GM21717 (cell line): Measurements from ENCODE around the gene BACH2.
"Not testable (repeated sequence)": the region's sequence is repeated elsewhere in the genome, so short reads cannot be mapped to it uniquely, and the experiment has no call there.

Experiments
- ATAC-seq: cut with Tn5 transposase; IDR thresholded peaks from one replicate; pipeline ENCODE4 v1.9.1; 2021; ENCODE audit warnings: mild to moderate bottlenecking, moderate library complexity; ENCODE audit not compliant: unreplicated experiment

The BACH2 gene

DNA sequence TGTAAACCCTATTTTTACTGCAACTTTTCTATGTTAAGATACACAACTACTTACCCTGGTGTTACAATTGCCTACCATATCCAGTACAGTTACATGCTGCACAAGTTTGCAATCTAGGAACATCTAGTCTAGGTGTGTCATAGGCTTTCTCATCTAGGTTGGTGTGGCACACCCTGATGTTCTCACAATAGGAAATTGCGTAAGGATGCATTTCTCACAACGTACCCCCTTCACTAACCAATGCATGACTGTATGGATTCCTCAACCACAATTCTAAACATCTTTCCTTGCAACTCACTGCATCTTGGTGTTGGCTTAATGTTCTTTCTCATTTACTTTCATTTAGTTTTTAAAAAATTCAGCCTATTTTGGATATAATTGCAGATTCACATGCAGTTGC, 370.8 kb downstream of the BACH2 start:
- no peak for ATAC-seq

GRCh38 chr6:89924231-89924630, 372.4 kb downstream of the BACH2 start:
- no peak for ATAC-seq

GRCh38 chr6:89921691-89922090, 375.0 kb downstream of the BACH2 start:
- ATAC-seq = no peak

DNA sequence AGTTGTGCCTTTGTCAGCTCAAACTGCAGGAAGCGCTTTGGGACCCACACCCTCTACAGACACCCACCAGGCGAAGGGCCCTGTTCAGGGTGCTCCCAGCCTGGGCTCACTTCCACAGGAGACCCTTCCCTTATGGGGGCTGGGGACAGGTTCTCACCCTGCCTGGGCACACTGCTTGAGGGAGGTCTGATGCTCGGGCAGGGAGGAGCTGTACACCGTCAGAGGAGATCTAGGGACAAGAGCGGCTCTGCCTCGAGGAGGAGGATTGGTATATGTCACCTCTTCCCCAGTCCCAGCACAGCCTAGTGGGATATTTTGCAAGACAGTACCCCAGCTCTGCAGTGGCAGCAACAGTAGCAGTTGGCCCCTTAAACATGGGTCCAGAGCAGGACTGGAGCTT, 375.4 kb downstream of the BACH2 start:
- no peak for ATAC-seq

DNA sequence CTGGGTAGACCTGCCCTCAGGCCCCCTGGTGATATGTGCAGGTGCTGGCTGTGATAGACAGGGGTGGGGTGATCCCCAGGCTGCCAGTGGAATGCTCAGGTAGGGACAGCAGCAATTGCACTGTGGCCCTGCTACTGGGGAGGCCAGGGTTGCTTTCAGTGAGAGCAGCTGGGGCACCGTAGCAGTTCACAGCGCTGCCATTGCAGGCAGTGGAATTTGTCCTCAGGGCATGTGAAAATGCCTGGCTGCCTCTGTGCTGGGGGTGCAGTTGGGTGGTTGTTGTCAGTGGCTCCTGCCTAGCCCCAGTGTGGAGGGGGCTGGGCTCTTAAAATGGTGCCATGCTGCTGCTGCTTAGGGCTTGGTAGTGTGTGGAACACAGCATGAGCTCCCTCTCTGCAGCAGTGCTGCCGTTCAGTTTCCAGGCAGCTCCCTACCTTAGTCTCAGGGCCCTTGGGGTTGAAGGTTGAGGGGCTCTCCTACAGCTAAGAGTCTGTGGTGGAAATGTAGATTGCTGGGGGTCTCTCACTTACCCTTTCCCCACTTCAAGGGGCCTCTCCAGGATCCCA, 378.8 kb downstream of the BACH2 start:
- ATAC-seq = no peak

GRCh38 chr6:89917216-89917615, 379.4 kb downstream of the BACH2 start:
- ATAC-seq = no peak

DNA sequence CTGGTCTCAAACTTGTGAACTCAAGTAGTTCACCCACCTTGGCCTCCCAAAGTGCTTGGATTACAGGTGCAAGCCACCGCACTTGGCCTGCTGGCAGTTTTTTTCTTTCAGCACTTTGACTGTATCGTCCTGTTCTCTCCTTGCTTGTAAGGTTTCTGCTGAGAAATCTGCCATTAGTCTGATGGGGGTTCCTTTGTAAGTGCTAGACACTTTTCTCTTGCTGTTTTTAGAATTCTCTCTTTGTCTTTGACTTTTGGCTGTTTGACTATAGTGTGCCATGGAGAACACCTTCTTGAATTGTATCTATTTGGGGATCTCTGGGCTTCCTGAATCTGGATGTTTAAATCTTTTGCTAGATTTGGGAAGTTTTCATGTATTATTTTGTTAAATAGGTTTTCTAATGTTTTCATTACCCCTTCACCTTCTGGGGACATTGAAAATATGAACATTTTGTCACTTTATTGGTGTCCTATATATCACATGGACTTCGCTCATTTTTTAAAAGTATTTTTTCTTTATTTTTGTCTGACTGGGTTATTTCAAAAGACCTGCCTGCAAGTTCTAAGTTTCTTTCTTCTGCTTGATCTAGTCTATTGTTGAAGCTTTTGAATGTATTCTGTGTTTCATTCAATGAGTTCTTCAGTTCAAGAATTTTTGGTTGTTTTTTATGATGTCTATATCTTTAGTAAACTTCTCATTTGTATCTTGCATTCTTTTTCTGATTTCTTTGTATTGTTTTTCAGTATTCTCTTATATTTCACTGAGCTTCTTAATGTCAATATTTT, 380.3 kb downstream of the BACH2 start:
- no peak for ATAC-seq

DNA sequence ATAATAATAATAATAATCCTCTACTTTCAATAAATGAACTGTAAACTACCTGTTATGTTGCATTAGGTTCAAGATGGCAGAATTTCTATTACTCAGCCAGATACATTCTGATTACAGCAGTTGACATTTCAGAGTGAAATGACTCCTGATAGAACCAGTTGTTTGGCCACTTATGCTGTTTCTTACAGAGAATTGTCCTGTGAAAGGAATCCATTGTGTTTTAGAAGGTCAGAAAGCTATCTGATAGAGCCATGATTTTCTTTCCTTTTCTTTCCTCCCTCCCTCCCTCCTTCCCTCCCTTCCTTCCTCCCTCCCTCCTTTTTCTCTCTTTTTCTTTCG, 385.8 kb downstream of the BACH2 start:
- no peak for ATAC-seq

DNA sequence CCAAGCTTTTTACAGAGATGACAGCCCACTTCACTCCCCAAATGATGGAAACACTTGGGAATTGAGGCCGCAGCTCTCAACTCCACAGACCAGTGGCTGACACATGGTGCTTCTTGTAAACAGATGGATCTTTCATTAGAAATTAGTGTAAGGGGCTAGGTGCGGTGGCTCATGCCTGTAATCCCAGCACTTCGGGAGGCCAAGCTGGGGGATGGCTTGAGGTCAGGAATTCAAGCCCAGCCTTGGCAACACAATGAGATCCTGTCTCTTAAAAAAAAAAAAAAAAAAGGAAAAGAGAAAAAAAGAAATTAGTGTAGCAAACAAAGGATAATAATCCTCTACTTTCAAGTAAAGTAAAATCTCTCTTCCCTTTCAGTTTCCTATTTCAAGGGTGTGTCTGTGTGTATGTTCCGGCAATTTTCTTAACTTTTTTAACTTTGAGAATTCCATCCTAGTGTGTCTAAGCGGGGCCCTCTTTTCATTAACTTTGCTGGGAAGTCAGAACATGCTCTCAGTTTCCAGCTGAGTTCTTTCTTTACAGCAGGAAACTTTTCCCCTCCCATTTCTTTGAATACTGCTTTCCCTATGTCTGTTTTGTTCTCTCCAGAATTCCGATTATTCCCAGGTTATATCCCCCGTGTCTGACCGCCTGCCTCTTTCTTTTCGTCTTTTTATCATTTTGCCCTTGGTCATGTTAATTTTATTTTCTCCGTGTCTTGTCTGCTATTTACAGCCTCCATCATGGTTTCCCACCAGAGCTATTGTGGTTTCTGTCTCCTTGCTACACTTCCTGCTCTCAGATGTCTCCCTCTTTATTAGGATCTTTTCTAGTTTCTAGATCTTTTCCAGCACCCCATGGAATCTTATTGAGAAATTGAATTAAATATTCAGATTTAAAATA, 386.4 kb downstream of the BACH2 start:
- ATAC-seq = not testable (repeated sequence)

DNA sequence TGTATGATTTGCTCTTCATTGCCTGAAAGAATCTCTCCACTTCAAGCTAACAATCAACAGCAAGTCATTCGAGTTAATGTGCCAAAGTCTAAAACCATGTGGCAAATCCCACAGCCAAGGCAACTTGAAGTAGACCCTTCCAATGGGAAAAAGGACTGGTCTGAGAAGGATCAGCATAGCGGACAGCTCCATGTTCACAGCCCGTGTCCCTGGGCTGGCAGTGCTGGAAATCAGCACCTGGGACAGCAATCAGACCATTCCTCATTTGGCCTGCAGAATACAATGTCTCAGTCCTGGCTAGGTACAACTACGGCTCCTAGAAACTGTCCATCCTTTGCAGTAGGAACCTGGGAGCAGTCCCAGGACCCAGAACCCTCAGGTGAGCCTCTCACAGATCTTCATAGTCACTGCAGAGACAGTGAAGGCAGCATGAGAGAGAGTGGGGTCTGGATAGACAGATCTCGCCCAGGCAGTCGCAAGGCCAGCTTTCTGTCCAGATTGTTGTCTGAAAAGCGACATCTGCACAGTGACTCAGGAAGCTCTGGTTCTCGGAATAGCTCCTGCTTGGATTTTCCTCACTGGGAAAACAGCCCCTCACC, 401.3 kb downstream of the BACH2 start:
- no peak for ATAC-seq

- no peak for ATAC-seq
These were observed 402.5 kb downstream of the BACH2 start, which contains the start of gene GJA10 for GRCh38 chr6:89894169-89894568. Gene GJA10 (plus strand): TSS chr6:89894469. CDS start chr6:89894469, 0 bp downstream.

DNA sequence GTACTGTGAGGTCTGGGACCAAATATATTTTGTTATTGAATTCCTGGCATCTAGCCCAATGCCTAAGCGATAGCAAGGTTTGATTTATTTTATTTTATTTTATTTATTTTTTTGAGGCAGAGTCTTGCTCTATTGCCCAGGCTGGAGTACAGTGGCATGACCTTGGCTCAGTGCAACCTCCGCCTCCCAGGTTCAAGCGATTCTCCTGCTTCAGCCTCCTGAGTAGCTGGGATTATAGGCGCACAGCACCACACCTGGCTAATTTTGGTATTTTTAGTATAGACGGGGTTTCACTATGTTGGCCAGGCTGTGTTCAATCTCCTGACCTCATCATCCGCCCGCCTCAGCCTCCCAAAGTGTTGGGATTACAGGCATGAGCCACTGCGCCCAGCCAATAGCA, 404.1 kb downstream of the BACH2 start:
- not testable (repeated sequence) for ATAC-seq

GRCh38 chr6:89890845-89891528, 405.7 kb downstream of the BACH2 start:
- not testable (repeated sequence) for ATAC-seq

DNA sequence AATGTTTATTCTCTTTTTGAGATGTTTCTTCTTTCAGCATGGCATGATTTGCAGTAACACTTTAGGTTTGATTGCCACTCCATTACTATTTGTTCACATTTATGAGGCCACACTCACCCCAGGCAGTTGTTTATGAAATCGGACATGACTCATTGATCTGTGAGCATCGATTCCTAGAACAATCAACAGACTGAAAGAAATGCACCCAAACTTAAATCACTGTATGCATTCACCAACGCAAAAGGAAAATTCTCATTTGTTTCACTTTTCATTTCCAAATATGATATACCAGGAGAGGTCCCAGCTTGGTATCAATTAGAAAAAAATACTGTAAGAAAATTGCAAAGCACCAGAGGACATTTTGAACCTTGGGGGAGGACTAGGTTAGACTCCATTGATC, 407.8 kb downstream of the BACH2 start:
- no peak for ATAC-seq

GRCh38 chr6:89888138-89888514, 408.5 kb downstream of the BACH2 start:
- no peak for ATAC-seq

GRCh38 chr6:89887452-89888137, 409.0 kb downstream of the BACH2 start:
- no peak for ATAC-seq

GRCh38 chr6:89886378-89887120, 410.1 kb downstream of the BACH2 start:
- ATAC-seq = no peak
